Astrocyte of the spinal cord (primary cell): Measurements from ENCODE around the gene RPS6KA2.

Experiments
- DNase-seq: peaks from one replicate; pipeline ENCODE4 v3.0.0; 2011; ENCODE audit warnings: low read depth, low spot score
- H3K4me3 ChIP-seq: 2 replicates; pipeline ENCODE4 v1.5.1; 2011; ENCODE audit warnings: low read depth, mild to moderate bottlenecking, low read length, moderate library complexity
- in situ Hi-C: cut with HindIII; loops from 2 replicates; pipeline ENCODE4 v1.10.0; 2017; ENCODE audit warnings: low sequenced_read_pairs
- TF ChIP-seq, protein P1 (sequence below): IDR thresholded peaks from 2 replicates; pipeline ENCODE4 v1.5.1; 2012; ENCODE audit warnings: low read depth, mild to moderate bottlenecking, low read length, inconsistent platforms

RPS6KA2 gene

DNA sequence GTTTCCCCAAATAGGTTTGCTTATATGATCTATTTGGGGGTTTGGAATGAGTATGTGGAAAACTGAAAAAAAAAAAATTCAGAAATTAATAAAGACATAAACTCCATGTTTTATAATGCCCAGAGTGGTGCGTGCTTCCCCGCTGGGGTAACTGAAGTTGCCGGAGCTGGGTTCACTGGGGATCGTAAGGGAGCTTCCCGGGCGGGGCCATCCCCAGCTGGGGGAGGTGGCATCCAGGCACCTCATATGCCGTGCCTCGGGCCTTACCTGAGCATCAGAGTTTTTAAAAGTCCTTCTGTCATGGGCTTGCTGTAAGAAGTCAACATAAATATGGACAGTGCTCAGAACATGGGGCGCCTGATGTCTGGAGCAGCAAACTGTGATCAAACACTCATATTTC lies 22.7 kb downstream of the RPS6KA2 start:
- TF ChIP-seq, protein P1, sequence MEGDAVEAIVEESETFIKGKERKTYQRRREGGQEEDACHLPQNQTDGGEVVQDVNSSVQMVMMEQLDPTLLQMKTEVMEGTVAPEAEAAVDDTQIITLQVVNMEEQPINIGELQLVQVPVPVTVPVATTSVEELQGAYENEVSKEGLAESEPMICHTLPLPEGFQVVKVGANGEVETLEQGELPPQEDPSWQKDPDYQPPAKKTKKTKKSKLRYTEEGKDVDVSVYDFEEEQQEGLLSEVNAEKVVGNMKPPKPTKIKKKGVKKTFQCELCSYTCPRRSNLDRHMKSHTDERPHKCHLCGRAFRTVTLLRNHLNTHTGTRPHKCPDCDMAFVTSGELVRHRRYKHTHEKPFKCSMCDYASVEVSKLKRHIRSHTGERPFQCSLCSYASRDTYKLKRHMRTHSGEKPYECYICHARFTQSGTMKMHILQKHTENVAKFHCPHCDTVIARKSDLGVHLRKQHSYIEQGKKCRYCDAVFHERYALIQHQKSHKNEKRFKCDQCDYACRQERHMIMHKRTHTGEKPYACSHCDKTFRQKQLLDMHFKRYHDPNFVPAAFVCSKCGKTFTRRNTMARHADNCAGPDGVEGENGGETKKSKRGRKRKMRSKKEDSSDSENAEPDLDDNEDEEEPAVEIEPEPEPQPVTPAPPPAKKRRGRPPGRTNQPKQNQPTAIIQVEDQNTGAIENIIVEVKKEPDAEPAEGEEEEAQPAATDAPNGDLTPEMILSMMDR: no peak
- no peak for DNase-seq
- H3K4me3 ChIP-seq: no peak overlapping the region
- in situ Hi-C loops: no loop called here

DNA sequence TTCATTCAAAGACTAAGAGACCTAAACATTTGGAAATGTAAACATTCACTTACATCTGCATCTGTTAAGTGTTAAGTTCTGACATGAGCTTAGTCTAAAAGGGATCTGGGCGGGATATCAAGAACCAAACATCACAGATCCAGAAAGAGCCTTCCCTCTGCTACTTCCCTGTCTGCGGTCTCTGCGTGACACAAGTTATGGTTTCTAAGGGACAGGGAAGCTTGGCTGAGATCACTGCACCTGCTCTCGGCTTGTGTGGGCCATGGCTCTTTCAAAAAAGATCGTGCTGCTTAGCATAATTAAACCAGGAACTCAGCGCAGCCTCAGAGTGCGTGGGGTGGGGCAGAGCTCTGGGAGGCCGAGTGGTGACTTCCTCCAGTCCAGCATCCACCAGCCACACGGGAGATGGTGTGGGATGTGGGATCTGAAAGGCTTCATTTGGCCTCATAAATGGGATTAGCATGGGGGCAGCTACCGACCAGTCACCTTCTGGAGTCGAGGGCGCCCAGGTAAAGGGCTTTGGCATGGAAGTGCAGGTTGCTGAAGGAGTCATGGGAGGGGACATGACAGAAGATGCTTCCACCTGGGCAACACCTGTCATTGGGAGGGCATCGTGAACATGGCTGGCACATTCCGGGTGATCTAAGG lies 23.9 kb downstream of the RPS6KA2 start:
- H3K4me3 ChIP-seq: no peak overlapping the region
- DNase-seq: no peak
- TF ChIP-seq, protein P1: no peak
- in situ Hi-C loops: no loop called here

DNA sequence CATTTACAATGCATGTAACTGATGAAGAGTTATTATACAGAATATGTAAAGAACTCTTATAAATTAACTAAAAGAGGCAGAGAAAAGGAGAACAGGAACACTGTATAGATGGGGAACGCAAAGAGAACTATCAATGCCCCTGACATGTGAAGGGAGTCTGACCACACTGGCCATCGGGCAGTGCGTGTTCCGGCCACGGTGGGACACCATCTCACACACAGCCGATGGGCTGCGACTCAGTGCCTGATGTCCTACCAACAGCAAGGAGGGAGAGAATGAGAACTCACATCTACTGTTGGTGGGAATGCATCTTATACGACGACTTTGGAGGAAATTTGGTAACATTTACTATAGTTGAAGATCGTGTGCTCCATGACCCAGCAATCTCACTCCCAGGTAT lies 25.1 kb downstream of the RPS6KA2 start:
- in situ Hi-C loops: no loop called here
- H3K4me3 ChIP-seq: no peak overlapping the region
- DNase-seq: no peak
- TF ChIP-seq, protein P1: no peak

DNA sequence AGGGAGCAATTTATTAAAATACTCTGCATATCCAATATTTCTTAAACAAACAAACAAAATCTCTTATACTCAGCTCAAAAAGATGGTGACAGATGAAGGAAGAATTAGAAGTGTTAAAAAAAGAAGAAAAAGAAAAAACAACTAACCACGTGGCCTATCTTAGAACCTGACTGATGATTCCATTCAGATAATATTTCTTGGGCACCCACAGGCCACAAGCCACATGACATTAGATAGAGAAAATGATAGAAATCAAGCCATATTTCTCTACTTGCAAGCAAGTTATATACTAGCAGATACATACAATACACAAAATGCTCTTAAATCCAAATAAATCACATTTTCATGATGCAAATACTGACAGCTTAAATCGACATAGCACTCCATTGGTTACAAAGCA lies 26.1 kb downstream of the RPS6KA2 start:
- no peak for DNase-seq
- in situ Hi-C loops: no loop called here
- TF ChIP-seq, protein P1: no peak
- no peak overlapping the region for H3K4me3 ChIP-seq

DNA sequence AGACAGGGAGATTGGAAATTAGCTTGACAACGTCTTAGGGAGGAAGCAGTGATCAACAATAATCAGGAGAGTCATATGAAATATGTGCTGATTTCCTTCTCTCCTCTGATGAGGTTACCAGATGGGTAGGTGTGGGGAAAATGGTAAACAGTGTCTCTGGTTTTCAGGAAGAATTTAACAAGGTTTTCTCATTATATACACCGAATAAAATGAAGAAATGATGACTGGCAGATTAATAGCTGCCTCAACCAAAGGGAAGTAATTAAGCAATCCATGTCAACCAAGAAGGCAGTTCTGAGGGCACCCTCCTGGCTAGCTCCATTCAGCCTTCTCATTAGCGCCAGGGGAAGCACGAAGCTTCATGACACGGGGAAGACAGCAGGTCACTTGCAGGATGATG lies 27.8 kb downstream of the RPS6KA2 start:
- in situ Hi-C loops: no loop called here
- TF ChIP-seq, protein P1: no peak
- no peak overlapping the region for H3K4me3 ChIP-seq
- DNase-seq: no peak

DNA sequence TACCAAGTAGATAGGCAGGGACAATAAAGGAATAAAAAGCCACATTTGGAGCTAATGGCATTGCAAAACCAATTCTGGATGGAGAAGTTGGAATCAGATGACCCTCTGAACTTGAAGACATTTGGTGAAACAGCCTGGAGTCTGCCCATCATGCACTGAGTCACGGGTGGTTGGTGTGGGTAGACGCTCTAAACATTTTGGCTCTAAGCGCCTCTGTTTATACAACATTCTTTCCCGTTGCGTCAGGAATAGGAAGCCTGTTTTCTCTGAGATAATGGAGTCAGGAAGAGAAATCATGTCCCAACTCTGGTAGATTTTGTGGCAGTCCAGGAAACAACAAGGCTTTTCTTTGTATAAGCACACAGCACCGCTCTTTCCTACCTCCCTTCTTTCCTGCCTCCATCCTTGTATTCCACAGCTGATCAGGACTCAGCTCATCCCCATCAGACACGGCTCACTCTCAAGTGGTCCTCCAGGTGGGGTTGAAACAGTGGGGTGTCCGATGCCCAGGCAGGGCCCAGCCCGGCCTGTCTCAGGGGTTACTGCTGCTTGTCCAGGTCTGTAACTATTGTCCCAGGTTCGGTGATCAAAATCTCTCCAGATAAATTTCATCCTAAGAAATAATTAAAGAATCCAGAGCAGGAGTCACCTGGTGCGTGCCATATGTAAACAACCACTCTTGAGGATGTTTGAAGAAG lies 28.5 kb downstream of the RPS6KA2 start:
- no peak overlapping the region for H3K4me3 ChIP-seq
- TF ChIP-seq, protein P1: no peak
- in situ Hi-C loops: no loop called here
- peak; percentile 89 for DNase-seq
